HG03521 (cell line): ENCODE data around the gene TOP3B.
"Not testable (repeated sequence)": the region's sequence is repeated elsewhere in the genome, so short reads cannot be mapped to it uniquely, and the experiment has no call there.

Source experiments
- ATAC-seq: cut with Tn5 transposase; IDR thresholded peaks from one replicate; pipeline ENCODE4 v1.9.1; 2021; ENCODE audit warnings: mild to moderate bottlenecking, moderate library complexity; ENCODE audit not compliant: unreplicated experiment

Gene TOP3B

GRCh38 chr22:21927174-21927823 lies 55.3 kb downstream of the TOP3B start:
- no peak for ATAC-seq

- ATAC-seq = no peak
Observed at GRCh38 chr22:21926728-21927127, 55.9 kb downstream of the TOP3B start.

- ATAC-seq = no peak
Observed at GRCh38 chr22:21923163-21923561, 59.4 kb downstream of the TOP3B start.

GRCh38 chr22:21922370-21923162 lies 60.0 kb downstream of the TOP3B start:
- no peak for ATAC-seq

- no peak for ATAC-seq
Observed at GRCh38 chr22:21921729-21922128, 60.9 kb downstream of the TOP3B start.

GRCh38 chr22:21921184-21921721 lies 61.3 kb downstream of the TOP3B start:
- ATAC-seq = no peak

GRCh38 chr22:21920341-21921183 lies 62.0 kb downstream of the TOP3B start:
- no peak for ATAC-seq

GRCh38 chr22:21919526-21920307 lies 62.9 kb downstream of the TOP3B start:
- ATAC-seq = no peak

GRCh38 chr22:21918466-21919185 lies 64.0 kb downstream of the TOP3B start:
- ATAC-seq = no peak

GRCh38 chr22:21917959-21918261 lies 64.7 kb downstream of the TOP3B start:
- ATAC-seq = no peak

- no peak for ATAC-seq
Observed at GRCh38 chr22:21917181-21917958, 65.2 kb downstream of the TOP3B start.

GRCh38 chr22:21916309-21916918 lies 66.2 kb downstream of the TOP3B start:
- no peak for ATAC-seq

GRCh38 chr22:21915624-21916308 lies 66.8 kb downstream of the TOP3B start:
- no peak for ATAC-seq

- ATAC-seq = not testable (repeated sequence)
Observed at GRCh38 chr22:21914033-21914642, 68.4 kb downstream of the TOP3B start.

GRCh38 chr22:21910367-21910766 lies 72.2 kb downstream of the TOP3B start:
- not testable (repeated sequence) for ATAC-seq

- ATAC-seq = no peak
Observed at GRCh38 chr22:21909871-21910270, 72.7 kb downstream of the TOP3B start.

GRCh38 chr22:21907638-21908522 lies 74.7 kb downstream of the TOP3B start:
- ATAC-seq = no peak
